Stimulated activated naive CD4-positive, alpha-beta T cell (primary cell): ENCODE measurements around the gene HPCAL1.

Source experiments
- DNase-seq, 6 experiments: peaks; one replicate each; lab custom pipeline; 2025; lab: John Stamatoyannopoulos, UW

HPCAL1 gene

DNA sequence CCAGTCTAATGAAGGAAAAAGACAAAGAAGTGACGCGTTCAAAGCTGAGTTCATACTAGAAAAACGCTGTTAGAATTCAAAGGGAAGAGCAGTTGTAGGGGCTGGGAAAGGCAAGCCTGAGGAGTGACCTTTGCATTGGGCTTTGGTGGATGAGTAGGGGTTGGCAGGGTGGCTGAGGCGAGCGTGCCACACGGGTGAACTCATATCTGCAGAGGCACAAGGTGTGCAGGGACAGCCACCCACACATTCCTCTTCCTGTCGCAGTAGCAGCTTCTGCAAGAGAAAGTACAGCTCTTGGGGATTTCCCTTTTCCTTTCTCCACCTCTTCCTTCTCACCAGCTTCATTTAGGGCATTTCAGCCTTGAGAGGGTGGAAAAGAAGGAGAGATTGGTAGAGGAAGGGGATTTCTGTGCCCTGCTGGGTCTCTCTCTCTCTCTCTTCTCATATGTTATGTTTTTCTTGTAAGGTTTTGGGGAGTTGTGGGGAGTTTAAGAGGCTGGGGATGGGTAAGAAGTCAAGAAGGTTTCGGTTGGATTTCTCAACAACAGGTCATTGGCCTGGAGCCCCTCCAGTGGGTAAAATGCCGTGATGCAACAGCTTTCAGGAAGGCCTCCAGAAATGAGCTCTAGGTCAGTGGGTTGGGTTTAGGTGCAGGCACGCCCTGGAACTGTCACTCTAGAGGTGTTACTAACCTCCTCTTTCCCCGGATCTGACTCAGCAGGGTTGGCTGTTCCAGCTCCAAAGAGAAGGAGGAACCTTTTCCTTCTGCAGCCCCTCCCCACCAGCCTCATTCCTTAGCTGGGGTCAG is 105.3 kb downstream of the HPCAL1 start:
- peak in 4 of 6 experiments; percentile 13 to 46 (median 24) for DNase-seq

DNA sequence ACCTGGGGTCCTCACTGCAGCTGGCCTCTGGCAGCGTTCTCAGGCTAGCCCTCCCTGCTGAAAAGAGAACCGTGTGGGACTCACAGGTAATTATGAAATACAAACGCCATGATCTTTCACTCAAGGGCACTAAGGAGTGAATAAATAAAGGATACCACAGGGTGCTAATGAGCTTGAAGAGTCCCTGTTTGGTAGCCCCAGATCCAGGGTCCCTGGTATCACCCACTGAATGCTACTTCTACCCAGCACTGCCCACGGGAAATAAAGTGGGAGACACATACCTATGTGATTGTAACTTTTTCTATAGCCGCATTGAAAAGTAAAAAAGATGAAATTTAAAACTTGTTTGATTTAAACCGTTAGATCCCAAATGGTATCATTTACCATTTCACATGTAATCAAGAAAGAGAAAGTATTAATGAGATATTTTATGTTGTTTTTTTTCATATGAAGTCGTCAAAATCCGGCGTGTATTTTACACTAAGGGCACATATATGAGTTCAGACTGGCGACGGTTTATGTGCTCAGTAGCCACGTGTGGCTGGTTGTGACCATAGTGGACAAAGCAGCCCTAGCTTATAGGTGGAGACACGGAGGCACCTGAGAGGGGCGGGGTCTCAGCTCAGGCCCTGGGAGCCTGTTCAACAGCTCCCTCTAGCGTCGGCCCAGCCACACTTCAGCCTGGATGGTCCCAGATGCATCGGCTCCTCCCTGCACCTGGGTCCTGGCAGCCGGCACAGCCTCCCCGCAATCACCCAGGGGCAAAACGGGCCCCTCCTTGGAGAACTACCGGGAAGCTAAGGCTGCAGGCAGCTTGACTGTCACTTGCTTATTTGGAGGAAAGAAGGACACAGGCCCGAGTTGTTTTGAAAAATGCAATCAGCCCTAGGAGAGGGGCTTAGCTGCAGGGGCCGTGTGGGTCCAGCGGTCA is 106.2 kb downstream of the HPCAL1 start:
- DNase-seq = peak; percentile 66 to 88 (median 77)

DNA sequence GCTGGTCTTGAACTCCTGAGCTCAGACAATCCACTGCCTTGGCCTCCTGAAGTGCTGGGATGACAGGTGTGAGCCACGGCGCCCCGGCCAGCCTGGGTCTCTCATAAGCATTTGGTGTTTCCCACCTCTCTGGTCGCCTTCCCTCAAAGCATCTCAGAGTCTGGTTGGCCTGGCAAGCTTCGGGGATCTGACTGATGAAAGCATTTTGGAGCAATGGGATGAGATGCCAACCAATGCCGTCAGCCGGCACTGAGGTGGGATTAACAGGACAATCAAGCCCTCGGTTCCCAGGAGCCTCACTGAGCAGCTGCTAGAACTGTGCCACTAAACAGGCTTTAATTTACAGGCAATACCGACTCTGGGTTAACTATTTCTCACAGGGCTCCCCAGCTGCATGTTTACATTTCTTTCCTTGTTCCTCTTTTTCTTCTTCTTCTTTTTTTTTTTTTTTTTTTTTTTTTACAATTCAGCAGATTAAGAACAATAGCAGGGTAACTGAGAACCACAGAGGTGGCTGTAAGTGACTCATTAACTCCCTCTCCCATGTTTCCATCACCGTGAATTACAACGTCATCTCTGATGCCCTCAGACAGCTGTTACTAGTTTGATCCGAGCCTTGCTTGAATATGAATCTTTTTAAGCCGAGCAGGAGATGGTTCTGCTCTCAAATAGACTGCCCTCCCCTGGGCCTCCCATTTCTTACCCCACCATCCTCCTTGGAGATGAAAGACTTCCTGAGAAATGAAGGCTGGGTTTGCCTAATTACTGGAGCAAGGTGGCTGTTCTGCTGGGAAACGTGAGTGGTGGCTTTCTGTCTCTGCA is 107.5 kb downstream of the HPCAL1 start:
- DNase-seq = no peak

DNA sequence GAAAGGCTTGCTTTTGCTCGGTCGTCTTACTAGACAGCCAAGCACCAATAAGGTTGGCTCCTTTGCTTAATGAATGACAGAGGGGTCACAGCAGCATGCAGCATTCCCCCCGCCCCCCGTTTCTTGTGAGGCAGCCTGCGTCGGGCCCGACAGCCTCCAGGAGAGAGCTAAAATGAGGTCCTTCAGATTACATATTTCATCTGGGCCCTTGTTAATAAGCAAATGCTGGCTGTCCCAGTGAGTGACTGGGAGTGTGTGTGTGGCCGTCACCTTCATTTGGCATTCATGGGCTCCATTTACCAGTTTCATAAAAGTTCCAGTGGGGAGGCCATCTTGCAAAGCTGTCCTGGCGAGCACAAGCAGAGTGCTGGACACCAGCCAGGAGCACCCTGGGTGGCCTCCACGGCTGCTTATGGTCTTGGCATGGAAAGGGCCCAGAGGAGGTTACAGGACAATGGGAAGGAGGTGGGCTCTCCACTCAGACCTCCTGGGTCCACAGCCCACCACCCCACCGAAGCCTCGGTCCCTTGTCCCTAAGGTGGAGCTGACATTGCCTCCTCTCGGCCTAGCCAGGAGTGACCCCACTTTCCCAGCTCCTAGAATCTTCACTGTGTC is 108.2 kb downstream of the HPCAL1 start:
- DNase-seq = no peak

DNA sequence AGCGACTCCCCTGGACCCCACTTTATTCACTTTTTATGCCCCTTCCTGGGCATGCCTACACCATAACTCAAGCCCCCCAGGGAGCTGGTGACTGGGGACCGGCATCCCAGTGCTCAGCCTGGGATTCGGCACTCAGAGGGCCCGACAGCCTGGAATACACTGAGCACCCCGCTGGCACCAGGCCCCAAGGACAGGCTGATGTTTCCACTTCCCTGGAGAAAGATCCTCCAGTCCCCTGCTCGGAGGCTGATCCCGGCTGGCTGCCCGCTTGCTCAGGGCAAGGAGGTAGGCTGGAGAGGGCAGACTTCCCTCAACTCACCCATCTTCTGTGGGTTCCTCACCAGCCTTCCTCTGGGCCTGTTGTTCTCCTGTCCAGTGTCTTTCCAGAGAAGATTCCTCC is 108.9 kb downstream of the HPCAL1 start:
- no peak for DNase-seq

DNA sequence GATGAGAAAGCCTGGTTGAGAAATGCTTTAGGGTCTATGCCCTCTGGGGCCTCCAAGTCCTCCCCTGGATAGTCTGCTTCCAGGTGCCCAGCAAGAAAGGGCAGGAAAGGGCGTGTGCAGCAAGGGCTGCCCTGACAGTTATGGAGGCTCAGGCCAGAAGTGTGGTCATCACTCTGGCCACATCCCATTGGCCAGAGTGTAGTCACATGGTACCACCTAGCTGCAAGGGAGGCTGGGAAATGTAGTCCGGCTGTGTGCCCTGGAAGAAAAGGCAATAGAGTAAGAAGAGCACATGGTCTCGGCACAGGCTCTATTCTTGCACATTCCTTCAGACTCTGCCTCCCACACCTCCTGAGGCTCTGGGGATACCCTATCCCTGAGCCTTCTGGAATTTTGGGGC is 109.7 kb downstream of the HPCAL1 start:
- peak in 1 of 6 experiments; percentile 5 for DNase-seq

DNA sequence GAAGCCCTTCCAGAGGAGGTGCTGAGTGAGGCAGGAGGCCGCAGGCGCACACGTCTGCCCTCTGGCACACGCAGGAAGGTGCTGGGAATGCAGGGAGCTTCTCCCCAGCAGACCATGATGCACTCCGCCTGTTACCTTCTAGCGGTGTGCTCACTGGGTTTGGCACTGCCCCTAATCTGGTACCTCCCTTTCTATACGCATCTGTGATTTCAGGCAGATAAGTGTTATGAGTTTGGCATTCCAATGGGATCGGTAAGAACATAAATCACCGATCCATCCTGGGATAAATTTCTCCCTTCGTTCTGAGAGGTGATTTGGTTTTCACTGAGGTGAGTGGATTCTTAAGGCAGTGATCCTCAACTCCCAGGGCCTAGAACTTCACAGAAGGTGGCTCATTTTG is 110.8 kb downstream of the HPCAL1 start:
- DNase-seq = no peak

DNA sequence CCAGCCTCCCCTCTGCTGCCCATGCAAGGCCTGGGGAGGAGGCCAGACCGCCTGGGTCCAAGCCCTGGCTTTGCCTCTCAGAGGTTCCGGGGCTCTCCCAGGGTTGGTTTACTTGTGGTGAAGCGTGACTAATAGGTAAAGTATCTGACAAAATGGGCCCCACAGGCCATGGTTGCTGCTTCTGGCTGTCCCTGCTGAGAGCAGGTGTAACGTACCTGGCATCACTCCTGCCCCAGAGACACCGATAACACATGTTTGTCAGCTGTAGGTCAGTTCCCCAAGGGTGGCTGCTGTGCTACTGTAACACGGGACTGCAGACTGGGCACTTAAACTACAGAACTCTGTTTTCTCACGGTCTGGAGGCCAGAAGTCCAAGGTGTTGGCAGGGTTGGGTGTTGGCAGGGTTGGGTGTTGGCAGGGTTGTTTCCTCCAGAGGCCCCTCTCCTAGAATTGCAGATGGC is 111.3 kb downstream of the HPCAL1 start:
- no peak for DNase-seq

DNA sequence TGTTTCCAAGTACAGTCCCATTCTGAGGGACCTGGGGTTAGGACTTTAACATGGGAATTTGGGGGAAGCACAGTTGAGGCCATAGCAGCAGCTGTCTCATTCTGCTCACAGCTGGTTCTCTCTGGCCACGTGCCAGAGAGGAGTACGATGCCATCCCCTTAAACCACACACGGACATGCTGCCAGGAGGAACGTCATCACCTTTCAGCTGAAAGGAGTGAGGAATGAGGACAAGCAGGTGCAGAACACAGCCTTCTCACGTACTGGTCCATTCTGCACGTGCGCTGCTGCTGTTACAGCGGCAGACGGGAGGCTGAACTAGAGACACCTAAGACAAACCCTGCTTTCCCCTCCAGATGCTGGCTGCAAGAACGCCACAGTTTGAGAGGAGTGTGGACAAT is 111.9 kb downstream of the HPCAL1 start:
- DNase-seq = no peak

DNA sequence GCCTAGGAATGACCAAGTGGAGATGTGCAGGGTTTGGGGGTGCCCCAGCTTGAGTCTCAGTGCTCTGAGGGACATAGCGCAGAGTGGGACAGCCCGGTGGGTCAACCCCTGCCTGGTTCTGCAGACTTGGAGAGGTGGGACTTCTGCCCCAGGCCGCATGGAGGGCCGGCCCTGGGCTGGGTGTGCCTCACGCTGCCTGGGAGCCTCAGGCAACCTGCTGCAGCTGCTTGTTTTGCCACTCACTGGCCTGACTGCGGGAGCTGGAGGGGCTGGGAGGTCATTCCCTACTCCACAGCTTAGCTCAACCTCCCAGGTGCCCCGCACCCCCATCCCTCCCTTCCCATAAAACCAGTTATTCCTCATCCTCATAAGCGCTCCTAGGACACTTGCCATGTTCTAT is 112.3 kb downstream of the HPCAL1 start:
- DNase-seq = no peak

DNA sequence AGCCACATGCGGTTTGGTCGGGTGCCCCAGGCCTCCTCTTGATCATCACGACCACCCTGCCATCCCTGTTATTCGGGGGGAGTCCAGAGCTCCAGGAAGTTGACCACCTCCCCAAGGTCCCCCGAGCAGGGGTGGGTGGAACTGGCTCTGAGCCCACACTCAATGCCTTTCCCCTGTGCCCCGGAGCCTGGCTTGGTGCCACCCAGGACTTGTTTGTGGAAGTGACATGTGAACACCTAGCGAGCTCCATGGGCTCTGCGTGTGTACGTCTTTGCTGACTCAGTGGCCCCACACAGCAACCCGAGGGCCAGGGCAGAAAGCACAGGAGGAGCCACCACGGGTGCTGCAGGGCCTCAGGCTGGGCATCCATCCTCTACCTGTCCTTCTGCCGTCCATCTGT is 112.9 kb downstream of the HPCAL1 start:
- DNase-seq = no peak

DNA sequence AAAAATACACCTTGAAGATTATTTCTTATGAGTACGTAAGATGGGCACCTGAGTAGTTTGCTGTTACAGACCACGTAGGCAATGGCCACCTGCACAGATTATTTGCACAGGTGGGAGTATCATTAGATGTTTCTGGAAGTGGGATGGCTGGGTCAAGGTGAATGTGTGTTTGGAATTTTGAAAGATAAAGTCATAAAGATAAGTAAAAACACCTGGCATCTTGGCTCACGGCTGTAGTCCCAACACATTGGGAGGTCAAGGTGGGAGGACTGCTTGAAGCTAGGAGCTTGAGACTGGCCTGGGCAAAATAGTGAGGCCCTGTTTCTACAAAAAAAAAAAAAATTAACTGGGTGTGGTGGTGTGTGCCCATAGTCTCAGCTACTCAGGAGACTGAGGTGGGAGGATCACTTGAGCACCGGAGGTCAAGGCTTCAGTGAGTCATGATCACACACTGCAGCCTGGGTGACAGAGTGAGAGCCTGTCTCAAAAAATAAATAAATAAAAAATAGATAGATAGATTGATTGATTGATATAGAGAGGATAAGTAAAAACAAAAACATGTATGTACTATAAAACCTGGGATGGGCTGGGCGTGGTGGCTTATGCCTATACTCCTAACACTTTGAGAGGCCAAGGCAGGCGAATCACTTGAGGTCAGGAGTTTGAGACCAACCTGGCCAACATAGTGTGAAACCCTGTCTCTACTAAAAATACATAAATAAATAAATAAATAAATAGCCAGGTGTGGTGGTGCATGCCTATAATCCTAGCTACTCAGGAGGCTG is 115.0 kb downstream of the HPCAL1 start:
- no peak for DNase-seq

DNA sequence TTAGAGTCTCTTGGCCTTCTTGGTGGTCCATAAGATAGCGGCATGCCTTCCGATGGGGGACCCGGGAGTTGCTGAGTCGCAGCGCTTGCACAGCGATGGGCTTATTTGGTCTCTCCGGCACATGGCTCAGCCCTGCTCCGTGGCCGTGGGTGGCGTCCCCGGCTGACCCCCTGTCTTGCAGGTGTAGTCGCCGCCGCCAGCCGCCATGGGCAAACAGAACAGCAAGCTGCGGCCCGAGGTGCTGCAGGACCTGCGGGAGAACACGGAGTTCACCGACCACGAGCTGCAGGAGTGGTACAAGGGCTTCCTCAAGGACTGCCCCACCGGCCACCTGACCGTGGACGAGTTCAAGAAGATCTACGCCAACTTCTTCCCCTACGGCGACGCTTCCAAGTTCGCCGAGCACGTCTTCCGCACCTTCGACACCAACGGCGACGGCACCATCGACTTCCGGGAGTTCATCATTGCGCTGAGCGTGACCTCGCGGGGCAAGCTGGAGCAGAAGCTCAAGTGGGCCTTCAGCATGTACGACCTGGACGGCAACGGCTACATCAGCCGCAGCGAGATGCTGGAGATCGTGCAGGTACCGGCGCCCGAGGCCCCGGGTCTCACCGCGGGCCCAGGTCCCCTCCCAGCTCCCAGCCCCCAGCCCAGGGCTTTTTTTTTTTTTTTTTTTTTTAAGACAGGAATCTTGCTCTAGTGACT is 117.0 kb downstream of the HPCAL1 start:
- DNase-seq = no peak

DNA sequence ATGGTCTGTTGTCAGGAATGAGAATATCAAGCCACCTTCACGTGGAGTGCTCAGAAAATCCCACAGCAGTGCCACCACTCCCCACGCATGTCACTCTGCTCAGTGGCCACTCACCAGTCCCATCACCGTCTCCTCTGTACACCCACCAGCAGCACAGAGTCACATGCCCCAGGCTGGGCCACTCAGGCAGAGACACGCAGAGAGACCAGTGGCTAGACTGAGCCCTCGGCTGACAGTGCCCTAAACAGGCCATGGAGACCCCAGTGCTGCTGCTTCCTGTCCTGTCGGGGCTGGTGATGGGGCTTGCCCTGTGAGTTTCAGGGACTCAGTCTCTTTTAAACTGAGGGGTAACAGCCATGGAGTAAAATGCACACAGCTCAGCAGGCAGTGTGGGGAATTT is 119.5 kb downstream of the HPCAL1 start:
- DNase-seq = no peak

DNA sequence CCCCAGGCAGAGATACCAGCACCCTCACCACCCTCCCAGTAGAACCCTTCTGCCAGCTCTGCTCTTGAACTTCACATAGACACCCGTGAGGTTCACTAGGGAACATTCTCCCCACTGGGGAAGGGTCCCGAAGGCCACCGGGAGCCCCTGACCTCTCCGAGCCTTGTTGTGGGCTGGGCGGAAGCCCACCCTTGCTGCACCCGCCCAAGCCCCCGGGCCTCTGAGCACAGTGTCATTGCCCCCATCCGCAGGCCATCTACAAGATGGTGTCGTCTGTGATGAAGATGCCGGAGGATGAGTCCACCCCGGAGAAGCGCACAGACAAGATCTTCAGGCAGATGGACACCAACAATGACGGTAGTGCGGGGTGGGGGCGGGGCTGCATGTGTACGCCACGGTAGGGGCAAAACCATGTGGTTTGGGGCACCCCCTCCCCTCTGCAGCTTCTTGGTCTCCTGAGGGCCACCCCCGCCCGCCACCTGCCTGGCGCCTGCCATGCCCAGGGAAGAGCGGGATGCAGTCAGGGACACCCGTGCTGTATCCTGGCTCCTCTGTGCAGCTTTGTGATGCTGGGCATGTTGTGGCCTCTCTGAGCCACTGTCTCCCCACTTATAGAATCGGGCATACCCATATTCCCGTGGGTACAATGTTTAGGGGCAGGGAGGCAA is 120.2 kb downstream of the HPCAL1 start:
- DNase-seq = no peak

DNA sequence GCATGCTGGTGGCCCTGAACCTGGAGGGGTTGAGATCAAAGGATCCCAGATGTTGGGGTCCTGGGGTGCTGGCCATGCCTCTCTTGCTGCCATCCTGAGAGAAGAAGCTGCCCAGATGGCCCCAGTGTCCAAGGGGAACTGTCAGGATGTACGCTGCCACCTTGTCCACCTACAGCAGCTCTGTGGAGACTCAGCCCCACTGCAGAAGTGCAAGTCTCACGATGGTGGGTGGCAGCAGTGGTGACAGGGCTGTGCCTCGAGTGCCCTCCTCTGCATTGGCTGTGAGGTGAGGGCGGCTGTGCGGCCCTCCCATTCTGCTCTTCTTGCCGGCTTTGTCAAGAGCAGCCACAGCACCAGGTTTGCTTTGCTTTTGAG is 120.7 kb downstream of the HPCAL1 start:
- DNase-seq = no peak

DNA sequence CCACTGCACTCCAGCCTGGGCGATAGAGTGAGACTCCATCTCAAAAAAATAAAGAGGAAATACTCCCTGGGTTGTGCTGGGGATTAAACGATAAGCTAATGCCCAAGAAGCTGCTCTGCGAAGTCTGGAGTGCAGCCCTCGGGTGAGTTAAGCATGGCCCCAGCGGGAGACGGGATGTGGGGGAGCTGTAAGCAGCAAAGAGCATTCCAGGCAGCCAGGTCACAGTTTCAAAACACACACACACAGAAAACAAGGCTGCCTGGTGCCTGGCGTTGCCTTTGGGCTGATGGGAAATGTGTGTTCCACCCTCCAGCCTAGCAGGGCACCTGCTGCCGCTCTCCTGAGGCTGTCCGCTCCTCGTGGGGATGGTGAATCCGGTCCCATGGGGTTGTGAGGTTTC is 121.3 kb downstream of the HPCAL1 start:
- no peak for DNase-seq

DNA sequence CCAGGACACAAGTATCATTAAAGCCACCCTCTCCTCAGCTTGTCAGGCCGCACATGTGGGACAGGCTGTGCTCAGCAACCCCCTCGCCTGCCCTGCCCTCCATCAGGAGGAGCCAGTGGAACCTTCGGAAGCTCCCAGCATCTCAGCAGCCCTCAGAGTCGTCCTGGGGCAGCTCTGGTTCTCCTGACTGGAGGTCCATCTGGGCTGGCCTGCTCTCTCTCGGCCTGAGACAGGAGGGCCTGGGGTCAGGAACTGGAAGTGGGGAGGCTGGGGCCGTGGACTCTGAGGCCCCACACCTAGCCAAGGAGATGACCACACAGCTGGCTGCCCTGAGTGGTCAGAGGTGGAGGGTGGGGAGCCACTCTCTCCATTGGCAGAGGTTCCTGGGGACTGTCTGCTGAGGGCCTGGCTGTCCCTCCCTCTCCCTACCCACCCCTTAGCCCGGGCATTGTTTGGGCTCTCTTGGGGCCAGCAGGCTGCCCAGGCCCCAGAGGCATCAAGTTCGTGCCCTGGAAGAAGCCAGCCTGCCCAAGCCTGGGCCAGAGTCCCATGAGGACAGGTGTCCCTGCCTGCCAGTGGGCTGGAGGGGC is 122.3 kb downstream of the HPCAL1 start:
- no peak for DNase-seq

DNA sequence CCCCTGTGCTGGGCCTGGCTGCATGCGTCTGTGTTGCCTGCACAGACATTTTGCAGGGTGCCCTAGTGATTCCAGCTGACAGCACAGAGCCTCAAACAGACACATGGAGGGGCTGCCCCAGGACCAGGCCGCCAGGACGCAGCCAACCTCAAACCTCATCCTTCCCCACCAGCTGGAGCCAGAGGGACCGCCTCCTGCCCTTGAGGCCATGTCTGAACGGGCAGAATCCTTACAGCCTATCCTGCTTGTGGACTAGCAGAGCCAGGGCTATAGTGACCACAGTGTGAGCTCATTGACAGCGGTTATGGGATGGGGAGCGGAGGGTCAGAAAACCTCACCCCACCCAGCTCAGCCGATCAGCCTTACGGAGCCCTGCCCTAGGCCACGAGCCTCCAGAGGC is 123.0 kb downstream of the HPCAL1 start:
- DNase-seq = no peak
